Measurements from ENCODE around the gene IGLL5.
A peak's percentile ranks its signal among the peaks of the same experiment; 100 is the strongest.

Gene IGLL5

DNA sequence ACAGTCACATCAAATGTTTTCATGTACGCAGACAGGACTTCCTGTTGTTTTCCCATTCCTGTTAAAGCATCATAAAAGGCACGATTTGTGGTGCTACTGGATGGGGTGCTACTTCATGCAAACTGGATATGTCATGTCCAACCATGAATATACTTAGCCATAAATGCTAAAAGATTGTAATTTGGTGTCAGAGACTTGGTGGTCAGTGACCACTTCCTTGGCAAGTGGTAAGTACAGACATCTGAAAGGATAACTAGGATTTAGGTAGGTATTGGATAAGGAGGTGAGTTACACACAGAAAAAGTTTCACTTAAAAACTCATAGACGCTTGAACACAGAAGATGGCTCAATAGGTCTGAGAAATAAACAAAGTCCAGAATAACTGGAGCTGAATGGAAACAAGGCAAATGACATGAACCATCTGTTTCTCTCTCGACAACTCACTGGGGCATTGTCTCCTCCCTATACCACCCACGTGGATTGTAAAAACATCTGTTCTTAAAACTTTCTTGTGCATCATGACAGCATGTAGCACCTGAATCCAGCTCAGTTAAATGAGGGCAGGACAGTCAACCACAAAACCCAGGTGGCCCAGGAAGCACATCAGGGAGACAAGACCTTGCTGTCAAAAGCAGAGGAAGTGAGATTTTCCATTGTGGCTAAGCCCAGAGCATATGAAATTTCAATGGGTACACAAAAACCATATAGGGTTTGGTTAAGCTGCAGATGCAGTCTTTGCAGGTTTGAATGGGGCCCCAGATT is 22.1 kb upstream of the IGLL5 start:
- peak; percentile 28 for DNase-seq

DNA sequence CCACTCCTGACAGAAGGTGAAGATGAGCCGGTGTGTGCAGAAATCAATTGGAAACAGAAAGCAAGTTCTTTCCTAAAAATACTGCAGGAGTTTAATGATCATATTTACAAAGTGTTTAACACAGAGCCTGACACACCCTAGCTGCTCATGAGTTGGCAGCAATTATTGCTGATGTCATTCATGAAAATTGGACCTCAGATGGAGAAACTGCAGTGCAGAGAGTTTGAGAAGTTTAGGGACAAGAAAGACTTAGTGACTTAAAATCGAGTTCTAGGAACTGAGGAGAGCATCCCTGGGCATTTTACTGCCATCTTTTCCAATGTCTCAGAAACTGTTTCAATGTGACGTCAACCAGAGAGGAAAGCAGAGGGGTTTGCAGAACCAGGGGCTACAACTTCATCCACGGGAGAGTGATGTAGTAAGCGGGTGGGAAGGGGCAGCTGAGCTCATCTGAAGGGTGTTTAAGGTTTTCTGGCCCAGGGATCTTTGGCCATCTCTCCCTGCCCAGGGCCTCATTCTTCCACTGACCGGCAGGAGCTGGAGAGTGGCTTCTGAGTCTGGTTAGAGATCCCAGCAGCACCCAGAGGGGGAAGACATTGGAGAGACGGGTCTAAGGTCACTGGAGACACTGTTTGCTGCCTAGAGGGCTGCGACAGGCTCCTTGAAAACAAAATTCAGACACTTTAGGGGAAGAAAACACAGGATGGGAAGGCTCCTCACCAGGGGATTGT is 21.1 kb upstream of the IGLL5 start:
- no peak for DNase-seq

- no peak for DNase-seq
These were observed 19.5 kb upstream of the IGLL5 start for GRCh38 chr22:22867996-22868715.

DNA sequence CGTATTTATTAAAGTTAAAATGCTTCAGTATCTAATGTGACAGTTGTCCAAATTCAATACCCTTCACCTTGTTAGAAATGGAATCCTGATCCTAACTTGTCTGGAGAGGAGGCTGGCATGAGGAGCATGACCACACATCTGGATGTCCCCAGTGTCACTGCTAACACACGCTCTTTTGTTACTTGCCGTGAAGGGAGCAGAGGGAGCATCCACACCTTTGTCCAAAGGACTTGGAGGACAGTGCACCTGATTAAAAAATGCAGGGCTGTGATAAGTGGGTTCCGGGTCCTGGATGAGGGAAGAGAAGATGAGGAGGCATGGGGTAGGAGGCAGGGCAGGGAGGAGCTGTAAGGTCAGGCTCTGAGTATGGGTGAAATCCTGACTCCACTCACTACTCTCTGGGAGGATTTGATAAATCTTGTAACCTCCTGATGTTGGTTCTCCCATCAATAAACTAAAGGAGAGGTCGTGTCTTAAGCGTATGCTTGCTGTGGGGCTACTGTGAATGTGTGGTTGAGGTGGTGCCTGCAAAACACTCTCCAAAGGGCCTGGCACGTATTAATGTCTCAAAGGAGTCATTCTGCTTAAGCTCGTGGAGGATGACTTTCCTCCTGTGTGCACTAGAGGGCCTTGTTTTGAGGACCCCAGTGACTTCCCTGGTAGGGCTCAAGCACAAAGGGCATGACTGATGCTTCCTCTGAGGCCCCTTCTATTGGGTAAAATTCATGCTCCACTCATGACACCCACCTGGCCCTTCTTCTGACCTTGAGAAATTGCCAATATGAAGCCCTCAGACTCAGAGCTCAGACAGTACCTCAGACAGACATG is 16.8 kb upstream of the IGLL5 start:
- DNase-seq = peak; percentile 23

DNA sequence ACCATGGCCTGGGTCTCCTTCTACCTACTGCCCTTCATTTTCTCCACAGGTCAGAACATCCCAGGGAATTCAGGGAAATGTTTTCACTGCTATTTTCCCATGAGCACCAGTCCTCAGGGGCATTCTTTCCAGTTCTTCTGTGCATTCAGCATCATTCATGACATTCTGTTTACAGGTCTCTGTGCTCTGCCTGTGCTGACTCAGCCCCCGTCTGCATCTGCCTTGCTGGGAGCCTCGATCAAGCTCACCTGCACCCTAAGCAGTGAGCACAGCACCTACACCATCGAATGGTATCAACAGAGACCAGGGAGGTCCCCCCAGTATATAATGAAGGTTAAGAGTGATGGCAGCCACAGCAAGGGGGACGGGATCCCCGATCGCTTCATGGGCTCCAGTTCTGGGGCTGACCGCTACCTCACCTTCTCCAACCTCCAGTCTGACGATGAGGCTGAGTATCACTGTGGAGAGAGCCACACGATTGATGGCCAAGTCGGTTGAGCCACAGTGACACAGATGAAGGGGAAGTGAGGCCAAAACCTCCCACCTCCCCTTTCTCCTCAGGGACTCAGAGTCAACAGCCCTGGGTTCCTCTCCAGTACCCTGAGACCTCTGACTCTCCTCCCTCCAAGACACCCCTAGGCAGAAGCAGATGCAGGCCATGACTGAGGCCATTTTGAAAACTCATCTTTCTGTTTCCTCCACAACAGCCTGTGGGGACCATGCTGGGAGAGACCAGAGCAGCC is 15.9 kb upstream of the IGLL5 start:
- no peak for DNase-seq

DNA sequence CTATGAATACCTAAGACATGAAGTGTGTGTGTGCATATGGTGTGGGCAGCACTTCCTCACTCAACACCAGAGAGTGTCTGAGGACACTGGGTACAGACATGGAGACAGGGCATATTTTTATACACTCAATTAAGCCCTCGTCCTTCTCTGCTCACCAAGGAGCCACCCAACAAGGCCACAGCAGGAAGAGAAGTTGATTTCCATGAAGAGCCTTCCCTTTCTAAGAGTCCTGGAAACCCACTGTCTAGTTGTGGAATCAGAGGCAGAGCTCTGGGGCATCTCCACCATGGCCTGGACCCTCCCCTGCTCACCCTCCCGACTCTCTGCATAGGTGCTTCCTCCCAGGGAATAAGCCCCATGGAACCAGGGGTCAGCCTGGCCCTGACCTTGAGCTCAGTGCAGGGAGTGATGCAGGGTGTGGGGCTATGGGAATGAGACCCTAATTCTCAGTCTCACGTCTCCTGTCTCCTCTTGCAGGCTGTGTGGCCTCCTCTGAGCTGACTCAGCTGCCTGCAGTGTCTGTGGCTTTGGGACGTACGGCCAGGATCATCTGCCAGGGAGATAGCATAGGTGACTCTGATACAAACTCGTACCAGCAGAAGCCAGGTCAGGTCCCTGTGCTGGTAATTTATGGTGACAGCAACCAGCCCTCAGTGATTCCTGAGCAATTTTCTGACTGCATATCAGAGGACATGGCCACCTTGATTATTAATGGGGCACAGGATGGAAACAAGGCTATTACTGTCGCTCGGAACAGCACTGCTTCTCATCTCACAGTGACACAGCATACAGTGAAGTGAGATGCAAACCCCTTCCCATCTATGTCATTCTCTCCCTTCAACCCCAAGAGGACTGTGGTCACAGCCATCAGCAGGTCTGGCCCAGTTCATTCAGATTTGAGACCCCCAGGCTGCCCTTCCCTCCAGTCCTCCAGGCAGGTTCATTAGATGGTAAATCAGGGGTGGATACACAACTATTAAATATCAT is 14.6 kb upstream of the IGLL5 start:
- DNase-seq = no peak

- DNase-seq = peak; percentile 79
These were observed 9.9 kb upstream of the IGLL5 start for GRCh38 chr22:22877523-22878210.

DNA sequence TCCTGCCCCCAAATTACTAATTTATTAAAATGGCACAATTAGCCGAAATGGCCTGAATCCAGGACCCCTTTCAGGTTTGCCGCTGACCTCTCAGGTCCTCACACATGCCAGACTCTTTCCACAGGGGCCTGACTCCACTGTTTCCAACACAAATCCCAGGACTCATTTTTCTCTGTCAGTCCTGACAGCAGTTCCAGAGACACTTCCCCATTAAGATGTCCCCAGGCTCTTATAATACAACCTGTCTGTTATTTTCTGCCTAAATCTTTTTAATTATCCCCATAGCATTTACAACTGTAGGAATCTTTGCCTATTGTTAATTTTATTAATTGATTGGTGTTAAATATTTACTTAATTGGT is 9.4 kb upstream of the IGLL5 start:
- no peak for DNase-seq

DNA sequence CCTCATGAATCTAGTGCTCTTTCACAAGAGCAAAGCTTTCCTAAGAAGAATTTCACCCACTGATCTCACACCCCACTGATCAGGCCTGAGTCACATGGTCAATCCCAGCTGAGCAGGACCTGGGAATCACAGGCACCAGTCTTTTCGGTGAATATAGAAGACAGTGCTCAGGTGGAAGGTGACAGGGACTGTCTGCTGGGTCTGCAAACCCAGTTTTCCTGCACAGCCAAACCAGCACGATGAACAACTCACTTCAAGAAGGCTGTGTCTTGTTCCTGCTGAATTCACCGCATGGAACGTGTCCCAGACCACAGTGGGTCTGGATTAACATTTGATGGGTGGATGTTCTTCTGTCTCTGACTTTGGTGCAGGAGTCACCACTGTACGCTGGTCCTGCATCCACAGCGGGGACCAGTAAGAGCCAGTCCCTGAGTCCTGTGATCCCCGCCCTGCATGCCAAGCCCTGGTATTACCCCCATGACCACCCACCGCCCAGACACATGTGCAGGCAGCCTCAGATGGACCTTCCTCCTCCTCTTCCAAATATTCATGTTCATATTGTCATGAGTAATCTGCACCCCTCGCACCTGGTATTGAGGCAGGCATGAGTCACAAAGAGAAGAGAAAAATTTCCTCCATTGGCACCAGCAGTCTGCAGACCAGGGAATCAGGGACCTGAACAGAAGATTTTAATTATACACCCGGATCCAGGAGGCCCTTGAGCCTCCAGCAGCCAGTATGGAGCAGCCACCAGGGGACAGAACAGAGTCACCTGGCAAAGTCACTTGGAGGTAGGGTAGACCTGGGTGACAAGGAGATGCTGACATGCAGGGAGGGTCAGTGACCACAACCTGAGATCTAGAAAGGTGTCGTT is 8.6 kb upstream of the IGLL5 start:
- DNase-seq = no peak

- no peak for DNase-seq
These were observed 7.9 kb upstream of the IGLL5 start for GRCh38 chr22:22879675-22880155.

DNA sequence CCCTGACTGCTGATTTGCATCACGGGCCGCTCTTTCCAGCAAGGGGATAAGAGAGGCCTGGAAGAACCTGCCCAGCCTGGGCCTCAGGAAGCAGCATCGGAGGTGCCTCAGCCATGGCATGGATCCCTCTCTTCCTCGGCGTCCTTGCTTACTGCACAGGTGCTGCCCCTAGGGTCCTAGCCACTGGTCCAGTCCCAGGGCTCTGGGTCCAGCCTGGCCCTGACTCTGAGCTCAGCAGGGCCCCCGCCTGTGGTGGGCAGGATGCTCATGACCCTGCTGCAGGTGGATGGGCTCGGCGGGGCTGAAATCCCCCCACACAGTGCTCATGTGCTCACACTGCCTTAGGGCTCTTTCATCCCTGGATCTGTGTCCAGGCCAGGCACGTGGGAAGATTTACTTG is 7.0 kb upstream of the IGLL5 start:
- DNase-seq = no peak

- DNase-seq = peak; percentile 28
These were observed 6.3 kb upstream of the IGLL5 start for GRCh38 chr22:22881116-22882000.

- peak; percentile 27 for DNase-seq
These were observed 5.4 kb upstream of the IGLL5 start for GRCh38 chr22:22882033-22882717.

- no peak for DNase-seq
These were observed 4.4 kb upstream of the IGLL5 start for GRCh38 chr22:22883090-22883727.

- peak; percentile 84 for DNase-seq
These were observed 3.4 kb upstream of the IGLL5 start for GRCh38 chr22:22884010-22884887.

Measured in CD4-positive, alpha-beta T cell treated with Interleukin-10 for 1 hour (primary cell).